SK-N-SH (cell line): ENCODE results near the gene CDH7.

ENCODE experiments used
- CTCF ChIP-seq: fragments of 200-600 bp; sonication (generic); IDR thresholded peaks from 2 replicates; pipeline ENCODE4 v1.6.1; 2017; ENCODE audit warnings: antibody characterized with exemption, mild to moderate bottlenecking, moderate library complexity
- EP300 ChIP-seq, 2 experiments: IDR thresholded peaks; 2 replicates each; pipeline versions ENCODE4 v1.4.0 to v1.6.1; 2012; ENCODE audit warnings: borderline replicate concordance in 1 of 2, low read depth in 1 of 2, low read length in 1 of 2
- GABPA ChIP-seq: IDR thresholded peaks from 2 replicates; pipeline ENCODE4 v1.4.0; 2012; ENCODE audit warnings: low read depth, mild to moderate bottlenecking
- MXI1 ChIP-seq: IDR thresholded peaks from 2 replicates; pipeline ENCODE4 v1.6.1; 2012; ENCODE audit warnings: mild to moderate bottlenecking, low read depth, low read length, improper control_type of control experiment
- POLR2AphosphoS5 ChIP-seq: IDR thresholded peaks from 2 replicates; pipeline ENCODE4 v1.6.1; 2012; ENCODE audit warnings: low read depth, low read length
- TF ChIP-seq, protein P1 (sequence below): IDR thresholded peaks from 2 replicates; pipeline ENCODE4 v1.6.1; 2012; ENCODE audit warnings: mild to moderate bottlenecking, low read depth, low read length, moderate library complexity

- TF ChIP-seq, protein P1, sequence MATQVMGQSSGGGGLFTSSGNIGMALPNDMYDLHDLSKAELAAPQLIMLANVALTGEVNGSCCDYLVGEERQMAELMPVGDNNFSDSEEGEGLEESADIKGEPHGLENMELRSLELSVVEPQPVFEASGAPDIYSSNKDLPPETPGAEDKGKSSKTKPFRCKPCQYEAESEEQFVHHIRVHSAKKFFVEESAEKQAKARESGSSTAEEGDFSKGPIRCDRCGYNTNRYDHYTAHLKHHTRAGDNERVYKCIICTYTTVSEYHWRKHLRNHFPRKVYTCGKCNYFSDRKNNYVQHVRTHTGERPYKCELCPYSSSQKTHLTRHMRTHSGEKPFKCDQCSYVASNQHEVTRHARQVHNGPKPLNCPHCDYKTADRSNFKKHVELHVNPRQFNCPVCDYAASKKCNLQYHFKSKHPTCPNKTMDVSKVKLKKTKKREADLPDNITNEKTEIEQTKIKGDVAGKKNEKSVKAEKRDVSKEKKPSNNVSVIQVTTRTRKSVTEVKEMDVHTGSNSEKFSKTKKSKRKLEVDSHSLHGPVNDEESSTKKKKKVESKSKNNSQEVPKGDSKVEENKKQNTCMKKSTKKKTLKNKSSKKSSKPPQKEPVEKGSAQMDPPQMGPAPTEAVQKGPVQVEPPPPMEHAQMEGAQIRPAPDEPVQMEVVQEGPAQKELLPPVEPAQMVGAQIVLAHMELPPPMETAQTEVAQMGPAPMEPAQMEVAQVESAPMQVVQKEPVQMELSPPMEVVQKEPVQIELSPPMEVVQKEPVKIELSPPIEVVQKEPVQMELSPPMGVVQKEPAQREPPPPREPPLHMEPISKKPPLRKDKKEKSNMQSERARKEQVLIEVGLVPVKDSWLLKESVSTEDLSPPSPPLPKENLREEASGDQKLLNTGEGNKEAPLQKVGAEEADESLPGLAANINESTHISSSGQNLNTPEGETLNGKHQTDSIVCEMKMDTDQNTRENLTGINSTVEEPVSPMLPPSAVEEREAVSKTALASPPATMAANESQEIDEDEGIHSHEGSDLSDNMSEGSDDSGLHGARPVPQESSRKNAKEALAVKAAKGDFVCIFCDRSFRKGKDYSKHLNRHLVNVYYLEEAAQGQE, result no peak
- TF ChIP-seq CTCF, result no peak
- TF ChIP-seq MXI1, result no peak
- no peak for TF ChIP-seq EP300 (IDR thresholded peaks at IDR 0.05; ENCODE audit: borderline replicate concordance in 1 of 2, low read depth in 1 of 2, low read length in 1 of 2)
- TF ChIP-seq POLR2AphosphoS5, result no peak
- no peak for TF ChIP-seq GABPA
Measured at GRCh38 chr18:65752625-65753325, 2.0 kb downstream of the CDH7 start.
